A673 (cell line): ENCODE results near the gene MINDY3. TPM values are rescaled to one million over a fixed set of nuclear protein-coding genes. Genes with fewer than 3 reads are reported as not detected.

ENCODE experiments used
- BruUV-seq: library from RNA; stranded (reverse); fragments of 400-500 nt; replicated peaks from 2 replicates; lab custom pipeline; 2021; lab: Mats Ljungman, UMichigan
- CTCF ChIA-PET: fragments of 300-600 bp; sonication (Branson Sonifier 250); formaldehyde crosslinking; loops from one replicate; lab custom pipeline; 2022; ENCODE audit warnings: antibody characterized with exemption; lab: Charles Lee
- POLR2A ChIA-PET: fragments of 300-600 bp; sonication (Branson Sonifier 250); formaldehyde crosslinking; loops from one replicate; lab custom pipeline; 2022; ENCODE audit warnings: antibody characterized with exemption; ENCODE audit not compliant: low non-redundant PET; lab: Charles Lee
- DNase-seq: peaks from one replicate; pipeline ENCODE4 v3.0.0-alpha.2; 2015; ENCODE audit warnings: low spot score
- H3K27ac ChIP-seq: fragments of 200-600 bp; sonication (generic); 2 replicates; pipeline ENCODE4 v1.5.1; 2016; ENCODE audit warnings: mixed run types, low read depth, mild to moderate bottlenecking, mixed read lengths, antibody characterized with exemption, low read length; ENCODE audit not compliant: poor library complexity, severe bottlenecking
- H3K27me3 ChIP-seq: fragments of 200-600 bp; sonication (generic); replicated peaks from 2 replicates; pipeline ENCODE4 v1.6.1; 2017; ENCODE audit warnings: mixed run types, low read depth, mild to moderate bottlenecking, mixed read lengths, antibody characterized with exemption, low read length; ENCODE audit not compliant: insufficient read depth, poor library complexity
- H3K36me3 ChIP-seq: fragments of 200-600 bp; sonication (generic); 2 replicates; pipeline ENCODE4 v1.6.1; 2016; ENCODE audit warnings: mixed run types, mild to moderate bottlenecking, mixed read lengths, antibody characterized with exemption, low read length; ENCODE audit not compliant: insufficient read depth, poor library complexity, severe bottlenecking
- H3K4me1 ChIP-seq: fragments of 200-600 bp; sonication (generic); 2 replicates; pipeline ENCODE4 v1.6.1; 2017; ENCODE audit warnings: mixed run types, mild to moderate bottlenecking, mixed read lengths, antibody characterized with exemption, low read length; ENCODE audit not compliant: insufficient read depth, poor library complexity, severe bottlenecking
- H3K4me3 ChIP-seq: fragments of 200-600 bp; sonication (generic); 2 replicates; pipeline ENCODE4 v1.5.1; 2016; ENCODE audit warnings: low read depth, mixed run types, mild to moderate bottlenecking, mixed read lengths, low read length; ENCODE audit not compliant: poor library complexity, severe bottlenecking
- H3K9me3 ChIP-seq: fragments of 200-600 bp; sonication (generic); 2 replicates; pipeline ENCODE4 v1.6.1; 2016; ENCODE audit warnings: mixed run types, low read depth, mild to moderate bottlenecking, mixed read lengths, antibody characterized with exemption, low read length; ENCODE audit not compliant: poor library complexity, severe bottlenecking
- EZH2 ChIP-seq: fragments of 200-600 bp; sonication (generic); IDR thresholded peaks from 2 replicates; pipeline ENCODE4 v1.6.1; 2017; ENCODE audit warnings: borderline replicate concordance, low read depth, mild to moderate bottlenecking, mixed read lengths, antibody characterized with exemption, low read length; ENCODE audit not compliant: poor library complexity, severe bottlenecking
- intact Hi-C: fragments of 100-400 bp; cut with micrococcal nuclease; formaldehyde crosslinking; loops from one replicate; pipeline ENCODE4 v1.10.0; 2022; ENCODE audit not compliant: unreplicated experiment
- total RNA-seq: library from RNA; stranded (reverse); gene quantifications from 2 replicates; pipeline ENCODE4 v1.2.3, GENCODE V29; 2021
- TF ChIP-seq, protein P1 (sequence below): fragments of 300-800, 200-600 bp; sonication (generic); conservative IDR thresholded peaks from 2 replicates; pipeline ENCODE4 v1.5.1; 2017; ENCODE audit warnings: low read depth, mild to moderate bottlenecking, antibody characterized with exemption, low read length, moderate library complexity, mixed read lengths

The MINDY3 gene
- total RNA-seq, 1 experiment from 2014 or later: 14.6 TPM

DNA sequence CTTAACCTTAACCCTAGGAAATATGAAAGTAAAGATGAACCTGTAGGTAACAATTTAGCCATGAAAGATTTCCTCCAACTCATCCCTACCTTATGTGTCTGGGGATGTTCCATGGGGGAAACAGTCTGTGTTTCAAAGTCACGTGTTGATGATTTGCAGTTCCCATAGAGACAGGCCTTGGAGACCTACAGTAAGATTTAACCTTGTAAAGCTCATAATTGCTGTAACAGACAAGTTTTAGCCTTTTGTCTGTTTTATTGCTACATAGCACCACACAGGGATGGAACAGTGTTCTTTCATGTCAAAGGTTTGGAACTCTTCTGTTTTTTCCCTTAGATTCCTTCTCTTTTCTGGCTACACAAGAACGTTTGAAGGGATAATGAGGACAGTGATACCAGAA is 105.4 kb downstream of the MINDY3 start:
- TF ChIP-seq EZH2: no peak
- TF ChIP-seq, protein P1, sequence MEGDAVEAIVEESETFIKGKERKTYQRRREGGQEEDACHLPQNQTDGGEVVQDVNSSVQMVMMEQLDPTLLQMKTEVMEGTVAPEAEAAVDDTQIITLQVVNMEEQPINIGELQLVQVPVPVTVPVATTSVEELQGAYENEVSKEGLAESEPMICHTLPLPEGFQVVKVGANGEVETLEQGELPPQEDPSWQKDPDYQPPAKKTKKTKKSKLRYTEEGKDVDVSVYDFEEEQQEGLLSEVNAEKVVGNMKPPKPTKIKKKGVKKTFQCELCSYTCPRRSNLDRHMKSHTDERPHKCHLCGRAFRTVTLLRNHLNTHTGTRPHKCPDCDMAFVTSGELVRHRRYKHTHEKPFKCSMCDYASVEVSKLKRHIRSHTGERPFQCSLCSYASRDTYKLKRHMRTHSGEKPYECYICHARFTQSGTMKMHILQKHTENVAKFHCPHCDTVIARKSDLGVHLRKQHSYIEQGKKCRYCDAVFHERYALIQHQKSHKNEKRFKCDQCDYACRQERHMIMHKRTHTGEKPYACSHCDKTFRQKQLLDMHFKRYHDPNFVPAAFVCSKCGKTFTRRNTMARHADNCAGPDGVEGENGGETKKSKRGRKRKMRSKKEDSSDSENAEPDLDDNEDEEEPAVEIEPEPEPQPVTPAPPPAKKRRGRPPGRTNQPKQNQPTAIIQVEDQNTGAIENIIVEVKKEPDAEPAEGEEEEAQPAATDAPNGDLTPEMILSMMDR: no peak
- POLR2A ChIA-PET: no interaction called here
- Histone ChIP-seq H3K4me1 (no peaks in the 10 kb centered on the region), H3K9me3 (no peaks in the 10 kb centered on the region), H3K36me3 (no peaks in the 10 kb centered on the region), H3K27ac (no peak overlapping the region), H3K27me3 (peaks cover 31% of the 10 kb centered on the region), H3K4me3 (no peak overlapping the region)
- CTCF ChIA-PET: no interaction called here
- no peak for DNase-seq
- intact Hi-C loops: no loop called here
- BruUV-seq: no TSS peak

DNA sequence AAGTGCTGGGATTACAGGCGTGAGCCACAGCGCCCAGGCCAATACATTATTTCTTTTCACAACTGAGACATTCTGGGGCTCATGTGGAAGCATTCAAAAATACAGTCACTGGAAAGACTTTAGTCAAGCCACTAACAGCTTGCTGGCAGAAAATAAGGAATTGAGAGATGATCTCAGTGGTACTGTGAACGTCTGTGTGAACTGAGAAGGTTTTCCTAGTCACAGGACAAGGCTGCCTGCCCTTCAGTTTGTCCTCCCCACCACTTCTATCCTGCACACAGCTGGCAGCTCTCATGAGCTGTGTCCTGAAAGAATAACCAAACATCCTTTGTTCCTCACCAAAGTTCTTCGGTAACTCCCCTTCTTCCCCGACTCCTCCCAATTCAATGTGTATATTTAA is 109.3 kb downstream of the MINDY3 start:
- ChIA-PET POLR2A (no interaction called here), CTCF (no interaction called here)
- TF ChIP-seq EZH2: no peak
- TF ChIP-seq, protein P1: no peak
- no peak for DNase-seq
- H3K27me3 ChIP-seq: peaks cover 13% of the 10 kb centered on the region
- H3K36me3 ChIP-seq: no peaks in the 10 kb centered on the region
- H3K4me1 ChIP-seq: no peaks in the 10 kb centered on the region
- no peak overlapping the region for H3K4me3 ChIP-seq
- no TSS peak for BruUV-seq
- no peak overlapping the region for H3K27ac ChIP-seq
- intact Hi-C loops: no loop called here
- H3K9me3 ChIP-seq: no peaks in the 10 kb centered on the region

DNA sequence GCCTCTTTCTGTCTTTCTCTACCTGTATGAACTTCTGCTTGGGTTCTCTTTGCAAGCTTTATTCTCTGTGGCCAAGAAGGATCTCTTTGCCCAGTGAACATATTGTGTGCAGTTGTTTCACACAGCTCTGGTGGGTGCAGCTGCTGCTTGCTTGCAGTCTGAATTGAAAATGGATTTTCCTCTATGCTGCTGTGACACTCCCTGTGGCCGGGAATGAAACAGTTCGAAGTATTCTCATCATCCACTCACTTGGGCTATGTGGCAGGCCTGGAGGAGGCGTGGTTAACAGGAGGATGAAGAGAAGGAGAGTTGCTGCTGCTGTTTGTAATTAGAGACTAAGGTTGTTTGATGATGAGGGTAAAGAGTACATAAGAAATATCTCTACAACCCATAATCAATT is 112.2 kb downstream of the MINDY3 start:
- no peak for DNase-seq
- Histone ChIP-seq H3K9me3 (no peaks in the 10 kb centered on the region), H3K27me3 (no peaks in the 10 kb centered on the region), H3K36me3 (no peaks in the 10 kb centered on the region), H3K4me1 (no peaks in the 10 kb centered on the region), H3K27ac (no peak overlapping the region), H3K4me3 (no peak overlapping the region)
- CTCF ChIA-PET: interaction anchor here (0.6 kb wide), 1 partner anchor 29 kb away, joined by 3 read pairs; no protein-coding TSS in a partner anchor
- intact Hi-C loops: no loop called here
- TF ChIP-seq, protein P1: no peak
- no peak for TF ChIP-seq EZH2
- no TSS peak for BruUV-seq
- POLR2A ChIA-PET: no interaction called here
